K562 (cell line): ENCODE results near the gene PIAS3. TPM values are rescaled to one million over a fixed set of nuclear protein-coding genes. Genes with fewer than 3 reads are reported as not detected.

Experiments used
- ARHGAP35 ChIP-seq: fragments of 450-650 bp; IDR thresholded peaks from 2 replicates; pipeline ENCODE4 v1.6.1; 2018; ENCODE audit not compliant: partially characterized antibody
- ARID4B ChIP-seq: sonication (generic); formaldehyde crosslinking; IDR thresholded peaks from 2 replicates; pipeline ENCODE4 v1.8.0; 2022; ENCODE audit warnings: mild to moderate bottlenecking, missing genetic modification reagents
- IFI16 ChIP-seq: fragments of 250-450 bp; sonication (Bioruptor Pico); IDR thresholded peaks from 2 replicates; pipeline ENCODE4 v2.1.2; 2022; ENCODE audit warnings: mild to moderate bottlenecking, inconsistent platforms
- KAT8 ChIP-seq: fragments of 450-650 bp; IDR thresholded peaks from 2 replicates; pipeline ENCODE4 v1.6.1; 2016; ENCODE audit warnings: low read depth, mild to moderate bottlenecking
- KLF13 ChIP-seq: fragments of 450-650 bp; IDR thresholded peaks from 2 replicates; pipeline ENCODE4 v1.6.1; 2016; ENCODE audit warnings: missing genetic modification characterization, low read depth, mild to moderate bottlenecking, missing compliant biosample characterization, moderate library complexity, borderline replicate concordance
- MTA2 ChIP-seq: fragments of 450-650 bp; IDR thresholded peaks from 2 replicates; pipeline ENCODE4 v1.6.1; 2016; ENCODE audit warnings: low read depth
- PBX2 ChIP-seq, 2 experiments: IDR thresholded peaks in 1 of 2; conservative IDR thresholded peaks in 1 of 2; 2 replicates each; pipeline ENCODE4 v1.6.1; 2016; ENCODE audit warnings: low read depth in 2 of 2, mild to moderate bottlenecking in 1 of 2, missing compliant biosample characterization in 1 of 2, missing genetic modification characterization in 1 of 2, moderate library complexity in 1 of 2
- PHF20 ChIP-seq: fragments of 450-650 bp; IDR thresholded peaks from 2 replicates; pipeline ENCODE4 v1.6.1; 2018; ENCODE audit not compliant: partially characterized antibody
- RAD21 ChIP-seq, 2 experiments: fragments of 250-450 bp in 1 of 2; fragments of 450-650 bp in 1 of 2; sonication (Bioruptor Pico) in 1 of 2; formaldehyde crosslinking in 1 of 2; IDR thresholded peaks in 1 of 2; conservative IDR thresholded peaks in 1 of 2; 2 replicates each; pipeline versions ENCODE4 v1.4.0 to v1.8.0; 2020 to 2022; ENCODE audit warnings: mild to moderate bottlenecking in 2 of 2, moderate library complexity in 1 of 2
- RB1 ChIP-seq: fragments of 450-650 bp; IDR thresholded peaks from 2 replicates; pipeline ENCODE4 v1.6.1; 2017; ENCODE audit warnings: low read depth, mild to moderate bottlenecking
- SMAD4 ChIP-seq: fragments of 250-450 bp; sonication (Bioruptor Pico); conservative IDR thresholded peaks from 2 replicates; pipeline ENCODE4 v1.8.0; 2021; ENCODE audit warnings: inconsistent platforms, mild to moderate bottlenecking, moderate library complexity
- SNIP1 ChIP-seq: fragments of 450-650 bp; IDR thresholded peaks from 2 replicates; pipeline ENCODE4 v1.7.1; 2017; ENCODE audit warnings: low read depth, mild to moderate bottlenecking
- STAT5A ChIP-seq: IDR thresholded peaks from 2 replicates; pipeline ENCODE4 v1.6.1; 2012; ENCODE audit warnings: low read length, inconsistent platforms, borderline replicate concordance
- TFAM ChIP-seq: fragments of 250-450 bp; sonication (Bioruptor Pico); conservative IDR thresholded peaks from 2 replicates; pipeline ENCODE4 v1.5.0; 2021; ENCODE audit warnings: mild to moderate bottlenecking, moderate library complexity
- VEZF1 ChIP-seq: fragments of 200-800 bp; sonication (Bioruptor generic); IDR thresholded peaks from 2 replicates; pipeline ENCODE4 v1.6.1; 2017; ENCODE audit warnings: missing genetic modification characterization, missing compliant biosample characterization
- ZNF146 ChIP-seq: IDR thresholded peaks from one replicate; pipeline ENCODE4 v1.6.1; 2018; ENCODE audit warnings: missing compliant biosample characterization; ENCODE audit not compliant: unreplicated experiment
- polyA plus RNA-seq, 8 experiments: library from polyadenylated mRNA; depleted of rRNA in 4 of 8; stranded (reverse) in 5 of 8; unstranded in 3 of 8; fragments of >200 nt; fragmentation: Nextera tagmentation in 2 of 8; fragmentation: Illumina TruSeq in 1 of 8; extraction: Ambion mirVana in 2 of 8; extraction: Trizol in 1 of 8; gene quantifications; 2 replicates each; pipeline versions ENCODE4 v1.2.1 to v1.2.3, GENCODE V29; 2011 to 2014; ENCODE audit warnings: inconsistent platforms in 1 of 8, missing spikeins in 1 of 8
- total RNA-seq, 7 experiments: library from RNA; depleted of rRNA in 6 of 7; stranded (reverse); fragments of >200 nt in 6 of 7; fragmentation: Illumina TruSeq in 2 of 7; extraction: Trizol in 2 of 7; gene quantifications; 2 replicates each; pipeline versions ENCODE4 v1.2.1 to v1.2.3, GENCODE V29; 2011 to 2021; ENCODE audit warnings: low replicate concordance in 1 of 7

The PIAS3 gene
- total and polyA plus RNA-seq, 9 of the 15 experiments (the other 6 are each of a cell fraction or from before 2014, with no cell fraction given): 1.1 to 25.6 (median 7.9) TPM

GRCh38 chr1:145858901-145859490 lies at the start of gene PIAS3 (continued):
- TF ChIP-seq KAT8 (no peak), SMAD4 (CRISPR knock-in tag) (peak; percentile 62; the same call in 1 of the 2 replicates), MTA2 (no peak; the same call in 1 of the 2 replicates), IFI16 (CRISPR knock-in tag) (no peak), ARHGAP35 (no peak), STAT5A (no peak), KLF13 (peak; percentile 44; the same call in 1 of the 2 replicates), ZNF146 (CRISPR knock-in tag) (no peak), PBX2 (CRISPR knock-in tag; IDR thresholded peaks at IDR 0.05; ENCODE audit: low read depth) (no peak), PBX2 (tag; conservative IDR thresholded peaks at IDR 0.05; ENCODE audit: low read depth) (no peak), RAD21 (CRISPR knock-in tag; conservative IDR thresholded peaks at IDR 0.05 in 1 of 2, IDR thresholded peaks at IDR 0.05 in 1 of 2) (no peak), VEZF1 (CRISPR knock-in tag) (peak; percentile 87), TFAM (CRISPR knock-in tag) (no peak), SNIP1 (no peak), ARID4B (CRISPR knock-in tag) (peak; percentile 32; the same call in 1 of the 2 replicates), RB1 (no peak), PHF20 (no peak)
